ENCODE measurements around the gene TBATA.

DNA sequence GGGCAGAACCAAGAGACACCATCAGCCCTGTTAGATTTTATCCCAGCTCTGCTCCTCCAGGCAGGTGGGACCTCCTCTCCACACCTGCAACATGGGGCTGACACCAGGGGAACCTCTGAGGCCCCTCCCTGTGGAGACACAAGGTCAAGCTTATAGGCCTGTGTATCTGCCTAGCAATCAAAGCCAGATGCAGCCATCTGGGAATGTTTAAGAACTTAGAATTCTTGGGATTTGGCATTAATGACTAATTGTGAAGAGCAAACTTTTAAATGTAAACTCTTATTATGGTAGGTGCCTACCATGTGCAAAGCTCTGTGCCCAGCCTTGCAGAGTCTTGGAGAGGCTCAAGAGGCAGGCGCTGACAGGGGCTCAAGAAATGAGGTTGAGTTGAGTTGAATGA lies 52.1 kb downstream of the TBATA start:
- TF ChIP-seq, protein P1, sequence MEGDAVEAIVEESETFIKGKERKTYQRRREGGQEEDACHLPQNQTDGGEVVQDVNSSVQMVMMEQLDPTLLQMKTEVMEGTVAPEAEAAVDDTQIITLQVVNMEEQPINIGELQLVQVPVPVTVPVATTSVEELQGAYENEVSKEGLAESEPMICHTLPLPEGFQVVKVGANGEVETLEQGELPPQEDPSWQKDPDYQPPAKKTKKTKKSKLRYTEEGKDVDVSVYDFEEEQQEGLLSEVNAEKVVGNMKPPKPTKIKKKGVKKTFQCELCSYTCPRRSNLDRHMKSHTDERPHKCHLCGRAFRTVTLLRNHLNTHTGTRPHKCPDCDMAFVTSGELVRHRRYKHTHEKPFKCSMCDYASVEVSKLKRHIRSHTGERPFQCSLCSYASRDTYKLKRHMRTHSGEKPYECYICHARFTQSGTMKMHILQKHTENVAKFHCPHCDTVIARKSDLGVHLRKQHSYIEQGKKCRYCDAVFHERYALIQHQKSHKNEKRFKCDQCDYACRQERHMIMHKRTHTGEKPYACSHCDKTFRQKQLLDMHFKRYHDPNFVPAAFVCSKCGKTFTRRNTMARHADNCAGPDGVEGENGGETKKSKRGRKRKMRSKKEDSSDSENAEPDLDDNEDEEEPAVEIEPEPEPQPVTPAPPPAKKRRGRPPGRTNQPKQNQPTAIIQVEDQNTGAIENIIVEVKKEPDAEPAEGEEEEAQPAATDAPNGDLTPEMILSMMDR (IDR thresholded peaks at IDR 0.05), result no peak
- TF ChIP-seq POLR2A (IDR thresholded peaks at IDR 0.05) (no peak), EP300 (IDR thresholded peaks at IDR 0.05) (no peak)
